B cell (primary cell): Measurements from ENCODE around the gene BRWD1.

Experiments used
- EZH2 ChIP-seq: IDR thresholded peaks from 2 replicates; pipeline ENCODE4 v1.6.1; 2012; ENCODE audit warnings: borderline replicate concordance, low read depth, mild to moderate bottlenecking, moderate library complexity, low read length; ENCODE audit not compliant: insufficient read depth, poor library complexity, severe bottlenecking
- TF ChIP-seq, protein P1 (sequence below): fragments of 200-600 bp; IDR thresholded peaks from one replicate; pipeline ENCODE4 v1.8.0; 2022; ENCODE audit warnings: antibody characterized with exemption, mild to moderate bottlenecking

DNA sequence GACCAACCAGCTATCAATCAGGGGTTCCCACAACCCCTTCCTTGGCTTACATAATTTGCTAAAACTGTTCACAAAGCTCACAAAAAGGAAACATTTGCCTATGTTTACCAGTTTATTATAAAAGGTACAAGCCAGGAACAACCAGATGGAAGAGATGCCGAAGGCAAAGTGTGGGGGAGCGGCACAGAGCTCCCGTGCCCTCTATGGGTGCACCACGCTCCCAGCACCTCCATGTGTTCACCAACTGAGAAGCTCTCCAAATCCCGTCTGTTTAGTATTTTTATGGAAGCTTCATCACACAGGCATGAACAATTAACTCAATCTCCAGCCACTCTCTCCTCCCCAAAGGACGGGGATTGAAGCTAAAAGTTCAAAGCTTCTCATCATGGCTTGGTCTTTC is 163.1 kb downstream of the BRWD1 start:
- TF ChIP-seq, protein P1, sequence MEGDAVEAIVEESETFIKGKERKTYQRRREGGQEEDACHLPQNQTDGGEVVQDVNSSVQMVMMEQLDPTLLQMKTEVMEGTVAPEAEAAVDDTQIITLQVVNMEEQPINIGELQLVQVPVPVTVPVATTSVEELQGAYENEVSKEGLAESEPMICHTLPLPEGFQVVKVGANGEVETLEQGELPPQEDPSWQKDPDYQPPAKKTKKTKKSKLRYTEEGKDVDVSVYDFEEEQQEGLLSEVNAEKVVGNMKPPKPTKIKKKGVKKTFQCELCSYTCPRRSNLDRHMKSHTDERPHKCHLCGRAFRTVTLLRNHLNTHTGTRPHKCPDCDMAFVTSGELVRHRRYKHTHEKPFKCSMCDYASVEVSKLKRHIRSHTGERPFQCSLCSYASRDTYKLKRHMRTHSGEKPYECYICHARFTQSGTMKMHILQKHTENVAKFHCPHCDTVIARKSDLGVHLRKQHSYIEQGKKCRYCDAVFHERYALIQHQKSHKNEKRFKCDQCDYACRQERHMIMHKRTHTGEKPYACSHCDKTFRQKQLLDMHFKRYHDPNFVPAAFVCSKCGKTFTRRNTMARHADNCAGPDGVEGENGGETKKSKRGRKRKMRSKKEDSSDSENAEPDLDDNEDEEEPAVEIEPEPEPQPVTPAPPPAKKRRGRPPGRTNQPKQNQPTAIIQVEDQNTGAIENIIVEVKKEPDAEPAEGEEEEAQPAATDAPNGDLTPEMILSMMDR: no peak
- TF ChIP-seq EZH2: no peak
